ENCODE data around the gene TMEM164.

TMEM164 gene

DNA sequence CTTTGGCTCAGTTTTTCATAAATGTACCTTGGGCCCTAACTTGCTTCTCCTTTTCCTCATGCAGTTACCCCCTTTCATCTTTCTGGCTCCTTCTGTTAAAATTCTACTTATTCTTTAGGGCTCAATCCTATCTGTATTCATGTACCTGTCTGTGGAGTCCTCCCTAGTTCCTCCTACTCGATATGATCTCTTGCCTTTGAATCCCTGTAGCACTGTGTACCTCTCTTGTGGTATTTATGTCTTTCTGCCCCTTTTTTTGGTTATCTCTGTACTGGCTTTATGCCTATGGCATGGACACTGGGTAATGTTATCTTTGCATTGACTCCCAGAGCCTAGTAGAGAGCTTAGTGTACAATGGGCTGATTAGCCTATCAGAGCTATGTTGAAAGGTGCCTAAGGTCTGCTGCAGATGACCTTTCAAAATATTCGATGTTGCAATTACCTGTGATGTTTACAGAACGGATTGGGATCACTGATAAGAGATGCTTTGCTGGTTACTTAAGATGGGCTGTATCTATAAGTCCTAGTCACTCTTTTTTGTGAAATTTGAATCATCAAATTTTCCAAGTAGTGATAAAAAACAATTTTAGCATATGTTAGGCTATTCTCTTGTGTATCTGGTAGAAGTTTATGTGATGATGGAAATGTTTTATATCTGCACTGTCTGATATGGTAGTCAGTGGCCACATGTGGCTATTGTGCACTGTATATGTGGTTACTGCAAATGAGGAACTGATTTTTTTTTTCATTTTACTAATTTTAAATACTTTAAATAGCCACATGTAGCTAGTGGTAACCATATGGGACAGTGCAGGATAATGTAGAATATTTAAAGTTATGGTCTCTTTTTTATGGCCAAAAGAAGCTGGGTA is 33.5 kb downstream of the TMEM164 start:
- Histone ChIP-seq H3K9me3 (no peaks in the 10 kb centered on the region), H3K9ac (no peak overlapping the region), H3K36me3 (no peaks in the 10 kb centered on the region), H3K27ac (no peak overlapping the region), H4K20me1 (peaks cover 43% of the 10 kb centered on the region; the same call in 1 of the 2 replicates), H3K4me1 (no peaks in the 10 kb centered on the region), H3K4me2 (no peak overlapping the region), H3K27me3 (peaks cover 75% of the 10 kb centered on the region), H3K4me3 (no peak overlapping the region)
- TF ChIP-seq Cebpa-rat (IDR thresholded peaks at IDR 0.05): no peak

DNA sequence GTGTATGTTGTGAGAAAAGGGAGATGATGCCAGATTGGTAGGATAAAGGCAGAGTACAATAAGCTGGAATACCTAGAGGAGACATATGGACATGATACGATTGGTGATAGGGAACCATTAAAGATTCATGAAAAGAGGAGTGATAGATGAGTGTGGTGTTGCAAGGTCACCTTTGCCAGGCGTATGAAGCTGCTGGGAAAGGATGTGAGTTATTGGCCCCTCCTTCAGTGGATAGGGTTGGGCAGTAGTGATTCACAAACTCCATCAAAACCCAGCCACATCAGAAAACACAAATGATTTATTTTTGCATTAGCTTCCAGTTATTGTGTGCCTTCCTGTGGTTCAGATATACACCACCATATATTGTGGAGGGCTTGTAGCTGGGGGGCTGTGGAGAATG is 34.3 kb downstream of the TMEM164 start:
- Histone ChIP-seq H3K4me3 (no peak overlapping the region), H3K4me2 (no peak overlapping the region), H3K9me3 (no peaks in the 10 kb centered on the region), H3K27me3 (peaks cover 77% of the 10 kb centered on the region), H4K20me1 (peaks cover 37% of the 10 kb centered on the region; the same call in 1 of the 2 replicates), H3K4me1 (no peaks in the 10 kb centered on the region), H3K27ac (no peak overlapping the region), H3K36me3 (no peaks in the 10 kb centered on the region), H3K9ac (no peak overlapping the region)
- no peak for TF ChIP-seq Cebpa-rat (IDR thresholded peaks at IDR 0.05)

- Histone ChIP-seq H3K9ac (no peak overlapping the region), H3K4me3 (no peak overlapping the region), H3K4me2 (no peak overlapping the region), H3K27me3 (peaks cover 76% of the 10 kb centered on the region), H3K36me3 (no peaks in the 10 kb centered on the region), H4K20me1 (peaks cover 28% of the 10 kb centered on the region; the same call in 1 of the 2 replicates), H3K9me3 (no peaks in the 10 kb centered on the region), H3K27ac (no peak overlapping the region), H3K4me1 (peaks cover 15% of the 10 kb centered on the region; the same call in 1 of the 2 replicates)
- TF ChIP-seq Cebpa-rat (IDR thresholded peaks at IDR 0.05): no peak
Measured at GRCh38 chrX:110038900-110039299, 36.0 kb downstream of the TMEM164 start.

GRCh38 chrX:110041980-110042379 is 39.1 kb downstream of the TMEM164 start:
- H3K36me3 ChIP-seq: no peaks in the 10 kb centered on the region
- no peak overlapping the region for H3K9ac ChIP-seq
- H3K4me2 ChIP-seq: no peak overlapping the region
- H3K4me3 ChIP-seq: no peak overlapping the region
- TF ChIP-seq Cebpa-rat (IDR thresholded peaks at IDR 0.05): no peak
- peaks cover 90% of the 10 kb centered on the region for H3K27me3 ChIP-seq
- peaks cover 30% of the 10 kb centered on the region; the same call in 1 of the 2 replicates for H4K20me1 ChIP-seq
- H3K27ac ChIP-seq: no peak overlapping the region
- no peaks in the 10 kb centered on the region for H3K9me3 ChIP-seq
- H3K4me1 ChIP-seq: peaks cover 17% of the 10 kb centered on the region; the same call in 1 of the 2 replicates

GRCh38 chrX:110042496-110042895 is 39.6 kb downstream of the TMEM164 start:
- no peaks in the 10 kb centered on the region for H3K9me3 ChIP-seq
- H3K4me1 ChIP-seq: peaks cover 17% of the 10 kb centered on the region; the same call in 1 of the 2 replicates
- H3K27ac ChIP-seq: no peak overlapping the region
- H4K20me1 ChIP-seq: peaks cover 27% of the 10 kb centered on the region; the same call in 1 of the 2 replicates
- no peak for TF ChIP-seq Cebpa-rat (IDR thresholded peaks at IDR 0.05)
- 0 out of 2 replicates have a peak overlapping the region, but pooled peaks have one; percentile 41 for H3K4me2 ChIP-seq
- H3K36me3 ChIP-seq: no peaks in the 10 kb centered on the region
- no peak overlapping the region for H3K9ac ChIP-seq
- H3K27me3 ChIP-seq: peaks cover 91% of the 10 kb centered on the region
- no peak overlapping the region for H3K4me3 ChIP-seq

DNA sequence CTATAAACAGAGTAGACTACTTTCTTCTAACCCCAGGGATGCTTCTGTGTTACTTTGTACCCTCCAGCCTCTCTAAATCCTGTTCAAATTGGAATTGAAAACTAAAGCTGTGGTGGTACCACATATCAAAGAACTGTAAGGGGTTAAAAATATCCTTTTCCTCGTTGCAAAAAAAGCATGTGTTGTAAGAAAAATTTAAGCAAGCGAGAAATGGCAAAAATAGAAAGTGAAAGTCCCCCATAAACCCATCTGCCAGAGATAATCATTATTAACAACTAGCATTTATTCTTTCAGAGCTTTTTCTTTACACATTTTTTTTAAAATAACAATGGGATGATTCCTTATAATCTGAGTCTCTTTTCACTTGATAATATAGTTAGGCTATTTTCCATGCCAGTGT is 40.6 kb downstream of the TMEM164 start:
- Histone ChIP-seq H4K20me1 (peaks cover 35% of the 10 kb centered on the region; the same call in 1 of the 2 replicates), H3K4me1 (peaks cover 17% of the 10 kb centered on the region; the same call in 1 of the 2 replicates), H3K4me2 (peak overlapping the region; percentile 41), H3K36me3 (no peaks in the 10 kb centered on the region), H3K9ac (no peak overlapping the region), H3K27me3 (peaks cover 97% of the 10 kb centered on the region), H3K9me3 (no peaks in the 10 kb centered on the region), H3K4me3 (no peak overlapping the region), H3K27ac (no peak overlapping the region)
- TF ChIP-seq Cebpa-rat (IDR thresholded peaks at IDR 0.05): no peak

DNA sequence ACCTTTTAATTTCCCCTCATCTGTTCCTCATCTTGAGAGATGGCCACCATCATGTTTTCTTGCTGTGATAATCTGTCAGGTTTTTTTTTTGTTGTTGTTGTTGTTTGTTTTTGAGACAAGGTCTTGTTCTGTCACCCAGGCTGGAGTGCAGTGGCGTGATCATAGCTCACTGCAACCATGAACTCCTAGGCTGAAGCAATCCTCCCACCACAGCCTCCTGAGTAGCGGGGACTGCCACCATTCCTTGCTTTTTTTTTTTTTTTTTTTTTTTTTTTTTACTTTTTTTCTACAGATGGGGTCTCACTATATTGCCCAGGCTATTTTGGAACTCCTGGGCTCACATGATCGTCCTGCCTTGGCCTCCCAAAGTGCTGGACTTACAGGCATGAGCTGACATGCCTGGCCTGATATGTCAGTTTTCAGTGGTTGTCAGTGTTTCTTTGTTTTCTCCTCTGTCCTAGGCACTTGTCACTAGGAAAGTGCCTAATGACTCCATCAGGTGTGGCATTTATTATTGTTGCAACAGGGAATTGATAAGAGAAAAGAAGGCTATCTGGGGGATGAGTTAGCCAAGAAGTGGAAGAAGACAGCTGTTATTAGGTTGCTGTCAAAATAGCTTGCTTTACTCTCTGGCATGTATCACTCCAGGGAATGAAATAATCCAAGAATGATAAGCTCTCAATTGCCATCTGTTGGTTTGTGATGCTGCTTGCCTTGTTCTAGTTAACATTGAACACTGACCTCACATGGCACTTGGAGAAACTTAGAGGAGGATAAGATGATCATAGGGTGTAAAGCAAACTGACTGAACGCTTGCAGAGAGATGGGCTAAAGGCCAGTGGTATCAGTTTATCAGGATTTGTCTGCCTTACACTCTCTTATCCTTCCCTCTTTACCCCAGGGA is 41.7 kb downstream of the TMEM164 start:
- peaks cover 36% of the 10 kb centered on the region; the same call in 1 of the 2 replicates for H4K20me1 ChIP-seq
- 0 out of 2 replicates have a peak overlapping the region, but pooled peaks have one; percentile 4 for H3K4me2 ChIP-seq
- peaks cover 98% of the 10 kb centered on the region for H3K27me3 ChIP-seq
- no peak overlapping the region for H3K4me3 ChIP-seq
- no peaks in the 10 kb centered on the region for H3K9me3 ChIP-seq
- H3K9ac ChIP-seq: no peak overlapping the region
- H3K36me3 ChIP-seq: no peaks in the 10 kb centered on the region
- no peak for TF ChIP-seq Cebpa-rat (IDR thresholded peaks at IDR 0.05)
- peaks cover 17% of the 10 kb centered on the region; the same call in 1 of the 2 replicates for H3K4me1 ChIP-seq
- no peak overlapping the region for H3K27ac ChIP-seq

- Histone ChIP-seq H3K27ac (no peak overlapping the region), H4K20me1 (peaks cover 34% of the 10 kb centered on the region; the same call in 1 of the 2 replicates), H3K4me3 (no peak overlapping the region), H3K36me3 (no peaks in the 10 kb centered on the region), H3K4me1 (peaks cover 17% of the 10 kb centered on the region; the same call in 1 of the 2 replicates), H3K9me3 (no peaks in the 10 kb centered on the region), H3K27me3 (peaks cover 98% of the 10 kb centered on the region), H3K9ac (no peak overlapping the region), H3K4me2 (no peak overlapping the region)
- no peak for TF ChIP-seq Cebpa-rat (IDR thresholded peaks at IDR 0.05)
Measured at GRCh38 chrX:110045421-110045820, 42.5 kb downstream of the TMEM164 start.

DNA sequence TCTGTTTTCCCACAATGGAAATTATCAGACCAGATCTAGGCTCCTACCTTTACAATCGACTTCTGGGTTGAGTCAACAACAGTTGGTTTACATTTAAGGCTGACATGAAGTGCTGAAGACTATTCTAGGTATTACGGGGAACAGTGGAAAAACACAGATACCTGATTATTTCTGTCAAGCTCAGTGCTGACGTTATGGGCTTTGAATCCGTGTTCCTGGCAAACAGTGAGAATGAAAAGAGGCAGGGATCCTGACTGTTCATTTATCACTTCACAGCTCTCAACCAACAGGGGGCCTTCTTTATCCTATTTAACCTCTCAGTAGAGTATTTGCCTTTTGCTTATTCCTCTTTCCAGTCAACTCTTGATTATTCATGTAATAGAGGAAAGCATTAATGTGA is 43.1 kb downstream of the TMEM164 start:
- no peak overlapping the region for H3K4me3 ChIP-seq
- no peaks in the 10 kb centered on the region for H3K9me3 ChIP-seq
- no peak overlapping the region for H3K27ac ChIP-seq
- H3K4me2 ChIP-seq: no peak overlapping the region
- TF ChIP-seq Cebpa-rat (IDR thresholded peaks at IDR 0.05): no peak
- H3K27me3 ChIP-seq: peaks cover 98% of the 10 kb centered on the region
- no peaks in the 10 kb centered on the region for H3K36me3 ChIP-seq
- H3K4me1 ChIP-seq: peaks cover 17% of the 10 kb centered on the region; the same call in 1 of the 2 replicates
- H3K9ac ChIP-seq: no peak overlapping the region
- H4K20me1 ChIP-seq: peaks cover 30% of the 10 kb centered on the region; the same call in 1 of the 2 replicates

Data from BLaER1 (cell line).